ENCODE measurements around the gene PPFIBP1.

The PPFIBP1 gene

GRCh38 chr12:27523642-27524493 lies at the start of gene PPFIBP1:
Gene PPFIBP1 (plus strand): TSS chr12:27524206. CDS start chr12:27633397, 109,191 bp downstream.
- TF ChIP-seq CTCF (IDR thresholded peaks at IDR 0.05): no peak; the same call in 1 of the 2 replicates

- TF ChIP-seq CTCF (IDR thresholded peaks at IDR 0.05): no peak
These were observed 49.7 kb upstream of the PPFIBP1 start for GRCh38 chr12:27474344-27474743.

GRCh38 chr12:27477049-27477448 lies 47.0 kb upstream of the PPFIBP1 start:
- no peak for TF ChIP-seq CTCF (IDR thresholded peaks at IDR 0.05)

GRCh38 chr12:27478949-27479348 lies 45.1 kb upstream of the PPFIBP1 start:
- TF ChIP-seq CTCF (IDR thresholded peaks at IDR 0.05): no peak

- no peak for TF ChIP-seq CTCF (IDR thresholded peaks at IDR 0.05)
These were observed 44.0 kb upstream of the PPFIBP1 start for GRCh38 chr12:27480016-27480415.

- TF ChIP-seq CTCF (IDR thresholded peaks at IDR 0.05): no peak
These were observed 37.0 kb upstream of the PPFIBP1 start for GRCh38 chr12:27486961-27487360.

GRCh38 chr12:27488479-27488878 lies 35.5 kb upstream of the PPFIBP1 start:
- no peak for TF ChIP-seq CTCF (IDR thresholded peaks at IDR 0.05)

Data from LNCAP (cell line).